Measurements from ENCODE around the gene TMEM82. TPM values are rescaled to one million over a fixed set of nuclear protein-coding genes. Genes with fewer than 3 reads are reported as not detected.

The TMEM82 gene
- total RNA-seq, 1 donor from 2014 or later: not detected

DNA sequence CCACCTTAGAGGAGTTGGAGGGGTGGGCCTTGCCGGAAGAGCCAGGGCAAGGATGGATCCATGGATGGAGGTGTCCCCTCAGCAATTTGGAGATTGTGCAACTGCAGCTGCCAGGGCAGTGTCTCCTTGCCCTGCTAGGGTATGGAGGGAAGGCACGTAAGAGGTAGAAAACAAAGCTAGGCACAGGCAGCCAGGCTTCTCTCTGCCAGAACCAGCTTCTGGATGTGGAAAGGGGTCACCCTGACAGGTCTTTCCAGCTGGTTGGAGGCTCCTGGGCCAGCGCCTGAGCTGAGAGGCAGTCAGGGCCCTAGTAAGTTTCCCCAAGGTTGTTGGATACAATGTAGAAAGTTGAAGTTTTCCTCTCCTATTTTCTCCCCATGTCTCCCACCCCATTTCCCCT, 21.4 kb upstream of the TMEM82 start:
- Mint-ChIP-seq H3K27me3 (ENCODE audit: unreplicated experiment) (no peaks in the 10 kb centered on the region), H3K27ac (ENCODE audit: unreplicated experiment) (no peak overlapping the region), H3K4me3 (ENCODE audit: unreplicated experiment) (no peak overlapping the region), H3K4me1 (ENCODE audit: unreplicated experiment) (peaks cover 13% of the 10 kb centered on the region), H3K9me3 (ENCODE audit: unreplicated experiment) (no peaks in the 10 kb centered on the region), H3K36me3 (ENCODE audit: unreplicated experiment) (peaks cover 17% of the 10 kb centered on the region)
- DNase-seq (ENCODE audit: extremely low spot score, unreplicated experiment): no peak
- TF ChIP-seq, protein P1, sequence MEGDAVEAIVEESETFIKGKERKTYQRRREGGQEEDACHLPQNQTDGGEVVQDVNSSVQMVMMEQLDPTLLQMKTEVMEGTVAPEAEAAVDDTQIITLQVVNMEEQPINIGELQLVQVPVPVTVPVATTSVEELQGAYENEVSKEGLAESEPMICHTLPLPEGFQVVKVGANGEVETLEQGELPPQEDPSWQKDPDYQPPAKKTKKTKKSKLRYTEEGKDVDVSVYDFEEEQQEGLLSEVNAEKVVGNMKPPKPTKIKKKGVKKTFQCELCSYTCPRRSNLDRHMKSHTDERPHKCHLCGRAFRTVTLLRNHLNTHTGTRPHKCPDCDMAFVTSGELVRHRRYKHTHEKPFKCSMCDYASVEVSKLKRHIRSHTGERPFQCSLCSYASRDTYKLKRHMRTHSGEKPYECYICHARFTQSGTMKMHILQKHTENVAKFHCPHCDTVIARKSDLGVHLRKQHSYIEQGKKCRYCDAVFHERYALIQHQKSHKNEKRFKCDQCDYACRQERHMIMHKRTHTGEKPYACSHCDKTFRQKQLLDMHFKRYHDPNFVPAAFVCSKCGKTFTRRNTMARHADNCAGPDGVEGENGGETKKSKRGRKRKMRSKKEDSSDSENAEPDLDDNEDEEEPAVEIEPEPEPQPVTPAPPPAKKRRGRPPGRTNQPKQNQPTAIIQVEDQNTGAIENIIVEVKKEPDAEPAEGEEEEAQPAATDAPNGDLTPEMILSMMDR (IDR thresholded peaks at IDR 0.05): no peak

DNA sequence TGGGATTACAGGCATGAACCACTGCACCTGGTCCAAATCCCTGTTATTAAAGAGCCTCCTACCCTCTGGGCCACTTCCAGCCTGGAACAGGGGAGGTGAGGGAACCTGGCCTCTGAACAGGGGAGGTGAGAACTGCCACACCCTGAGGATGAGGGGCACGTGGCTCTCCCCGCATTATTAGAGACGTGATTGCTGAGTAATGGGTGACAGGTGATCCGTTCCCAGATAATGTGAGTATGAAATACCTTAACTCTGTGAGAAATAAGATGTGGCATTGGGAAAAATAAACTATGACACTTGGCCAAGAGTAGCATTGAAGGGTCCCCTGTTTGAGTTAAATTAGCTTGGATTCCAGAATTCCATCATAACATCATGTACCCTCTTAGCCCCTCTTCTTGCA, 19.9 kb upstream of the TMEM82 start:
- no peaks in the 10 kb centered on the region for H3K9me3 Mint-ChIP-seq (ENCODE audit: unreplicated experiment)
- H3K4me1 Mint-ChIP-seq (ENCODE audit: unreplicated experiment): peaks cover 14% of the 10 kb centered on the region
- no peak for DNase-seq (ENCODE audit: extremely low spot score, unreplicated experiment)
- no peaks in the 10 kb centered on the region for H3K27me3 Mint-ChIP-seq (ENCODE audit: unreplicated experiment)
- peaks cover 20% of the 10 kb centered on the region for H3K36me3 Mint-ChIP-seq (ENCODE audit: unreplicated experiment)
- peak overlapping the region; percentile 47 for H3K27ac Mint-ChIP-seq (ENCODE audit: unreplicated experiment)
- TF ChIP-seq, protein P1 (IDR thresholded peaks at IDR 0.05): no peak
- H3K4me3 Mint-ChIP-seq (ENCODE audit: unreplicated experiment): no peak overlapping the region

GRCh38 chr1:15722836-15723532, 19.3 kb upstream of the TMEM82 start:
- Mint-ChIP-seq H3K27ac (ENCODE audit: unreplicated experiment) (peak overlapping the region; percentile 47), H3K9me3 (ENCODE audit: unreplicated experiment) (no peaks in the 10 kb centered on the region), H3K36me3 (ENCODE audit: unreplicated experiment) (peaks cover 23% of the 10 kb centered on the region), H3K27me3 (ENCODE audit: unreplicated experiment) (no peaks in the 10 kb centered on the region), H3K4me1 (ENCODE audit: unreplicated experiment) (peaks cover 14% of the 10 kb centered on the region), H3K4me3 (ENCODE audit: unreplicated experiment) (no peak overlapping the region)
- TF ChIP-seq, protein P1 (IDR thresholded peaks at IDR 0.05): no peak
- no peak for DNase-seq (ENCODE audit: extremely low spot score, unreplicated experiment)

GRCh38 chr1:15723631-15724246, 18.6 kb upstream of the TMEM82 start:
- Mint-ChIP-seq H3K27ac (ENCODE audit: unreplicated experiment) (no peak overlapping the region), H3K9me3 (ENCODE audit: unreplicated experiment) (no peaks in the 10 kb centered on the region), H3K27me3 (ENCODE audit: unreplicated experiment) (no peaks in the 10 kb centered on the region), H3K4me3 (ENCODE audit: unreplicated experiment) (no peak overlapping the region), H3K36me3 (ENCODE audit: unreplicated experiment) (peaks cover 24% of the 10 kb centered on the region), H3K4me1 (ENCODE audit: unreplicated experiment) (peaks cover 14% of the 10 kb centered on the region)
- TF ChIP-seq, protein P1 (IDR thresholded peaks at IDR 0.05): no peak
- DNase-seq (ENCODE audit: extremely low spot score, unreplicated experiment): no peak
